Fibroblast of skin of left biceps (primary cell): ENCODE data around the gene LMAN1L.
"Not testable (repeated sequence)": the region's sequence is repeated elsewhere in the genome, so short reads cannot be mapped to it uniquely, and the experiment has no call there.

ENCODE experiments used
- DNase-seq, 2 experiments: peaks; one replicate each; pipeline ENCODE4 v3.0.0-alpha.2; 2013; ENCODE audit warnings: low read depth in 2 of 2

The LMAN1L gene

GRCh38 chr15:74782259-74783071 lies 30.2 kb upstream of the LMAN1L start:
- no peak for DNase-seq

GRCh38 chr15:74783072-74783807 lies 29.4 kb upstream of the LMAN1L start:
- DNase-seq: no peak

- no peak for DNase-seq
Measured at GRCh38 chr15:74783808-74784175, 28.8 kb upstream of the LMAN1L start.

GRCh38 chr15:74784426-74785193 lies 28.0 kb upstream of the LMAN1L start:
- DNase-seq: no peak

GRCh38 chr15:74785194-74786032 lies 27.2 kb upstream of the LMAN1L start:
- DNase-seq: no peak

- not testable (repeated sequence) for DNase-seq
Measured at GRCh38 chr15:74786081-74786480, 26.6 kb upstream of the LMAN1L start.

- no peak for DNase-seq
Measured at GRCh38 chr15:74786551-74787165, 26.0 kb upstream of the LMAN1L start.

GRCh38 chr15:74787251-74788041 lies 25.2 kb upstream of the LMAN1L start:
- no peak for DNase-seq

- DNase-seq: no peak
Measured at GRCh38 chr15:74788042-74788682, 24.5 kb upstream of the LMAN1L start.

GRCh38 chr15:74788683-74789151 lies 23.9 kb upstream of the LMAN1L start:
- no peak for DNase-seq

- no peak for DNase-seq
Measured at GRCh38 chr15:74789171-74789631, 23.4 kb upstream of the LMAN1L start.

GRCh38 chr15:74789741-74790079 lies 22.9 kb upstream of the LMAN1L start:
- no peak for DNase-seq

- DNase-seq: no peak
Measured at GRCh38 chr15:74790080-74790916, 22.3 kb upstream of the LMAN1L start.

- DNase-seq: no peak
Measured at GRCh38 chr15:74791007-74791406, 21.6 kb upstream of the LMAN1L start.

GRCh38 chr15:74791667-74792066 lies 21.0 kb upstream of the LMAN1L start:
- no peak for DNase-seq

- DNase-seq: no peak
Measured at GRCh38 chr15:74792227-74793016, 20.2 kb upstream of the LMAN1L start.

- DNase-seq: no peak
Measured at GRCh38 chr15:74793135-74794028, 19.3 kb upstream of the LMAN1L start.
